GM23248 (cell line): ENCODE data around the gene TBCC.
"Not testable (repeated sequence)": the region's sequence is repeated elsewhere in the genome, so short reads cannot be mapped to it uniquely, and the experiment has no call there.

Source experiments
- EZH2 ChIP-seq: fragments of 200-600 bp; sonication (generic); IDR thresholded peaks from 2 replicates; pipeline ENCODE4 v1.6.1; 2018; ENCODE audit warnings: antibody characterized with exemption, mild to moderate bottlenecking; ENCODE audit not compliant: insufficient read depth, poor library complexity, severe bottlenecking
- EZH2phosphoT487 ChIP-seq: fragments of 200-600 bp; sonication (generic); IDR thresholded peaks from 2 replicates; pipeline ENCODE4 v1.6.1; 2018; ENCODE audit warnings: antibody characterized with exemption, moderate library complexity, mild to moderate bottlenecking, low read depth; ENCODE audit not compliant: insufficient read depth

DNA sequence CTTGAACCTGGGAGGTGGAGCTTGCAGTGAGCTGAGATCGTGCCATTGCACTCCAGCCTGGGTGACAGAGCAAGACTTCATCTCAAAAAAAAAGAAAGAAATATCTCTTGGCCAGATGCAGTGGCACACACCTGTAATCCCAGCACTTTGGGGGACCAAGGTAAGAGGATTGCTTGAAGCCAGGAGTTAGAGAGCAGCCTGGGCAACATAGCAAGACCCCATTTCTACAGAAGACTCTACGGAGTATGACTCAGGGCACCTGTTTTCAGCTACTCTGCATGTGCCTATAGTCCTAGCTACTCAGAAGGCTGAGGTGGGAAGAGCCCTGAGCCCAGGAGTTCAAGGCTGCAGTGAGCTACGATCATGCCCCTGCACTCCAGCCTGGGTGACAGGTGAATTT is 43.1 kb downstream of the TBCC start:
- not testable (repeated sequence) for TF ChIP-seq EZH2, EZH2phosphoT487
